GM21447 (cell line): Measurements from ENCODE around the gene TRAF2.

Source experiments
- ATAC-seq: cut with Tn5 transposase; IDR thresholded peaks from one replicate; pipeline ENCODE4 v1.9.1; 2021; ENCODE audit not compliant: unreplicated experiment

The TRAF2 gene

DNA sequence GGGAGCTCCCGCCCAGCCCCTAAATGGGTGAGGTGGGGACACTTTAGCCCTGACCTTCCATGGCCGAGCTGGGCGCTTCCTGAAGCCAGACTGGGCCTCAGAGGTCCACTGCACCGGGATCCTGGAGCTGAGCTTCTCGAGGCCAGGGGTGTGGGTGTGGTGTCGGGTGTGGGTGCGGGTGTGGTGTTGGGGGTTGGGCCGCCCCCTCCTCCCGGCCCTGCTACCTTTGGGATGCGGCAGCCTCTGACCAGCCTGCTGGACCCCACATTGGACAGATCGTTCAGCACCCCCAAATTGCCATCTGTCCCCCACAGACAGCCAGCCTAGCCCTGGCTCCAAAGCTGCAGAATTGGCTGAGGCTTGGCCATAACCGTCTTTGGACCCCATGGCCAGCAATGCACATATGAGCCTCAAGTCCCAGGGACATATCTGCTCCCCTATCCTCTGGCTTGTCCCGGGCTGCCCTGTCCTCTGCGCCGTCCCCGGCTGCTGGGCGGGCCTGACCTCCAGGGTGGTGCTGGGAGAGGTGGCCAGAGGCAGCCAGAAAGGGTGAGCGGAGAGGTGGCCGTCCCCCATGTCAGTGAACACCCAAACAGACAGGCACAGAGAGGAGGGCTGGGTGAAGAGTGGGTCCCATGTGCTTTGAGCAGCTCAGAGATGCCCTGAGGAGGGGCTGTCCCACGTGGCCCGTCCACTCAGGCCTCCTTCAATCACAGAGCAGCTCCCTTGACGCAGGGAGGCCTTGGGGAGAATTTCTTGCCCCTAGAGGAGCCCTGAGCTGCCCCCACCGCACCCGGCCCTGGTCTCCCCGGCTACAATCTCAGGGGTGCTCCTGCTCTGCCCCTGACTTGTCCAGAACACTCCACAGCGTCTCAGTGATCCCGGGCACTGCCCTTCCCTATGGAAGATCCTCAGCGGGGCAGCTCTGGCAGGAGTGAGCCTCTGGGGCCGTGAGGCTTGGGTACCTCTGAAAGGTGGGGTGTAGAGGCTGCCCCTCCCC lies 87.6 kb downstream of the TRAF2 start:
- no peak for ATAC-seq

DNA sequence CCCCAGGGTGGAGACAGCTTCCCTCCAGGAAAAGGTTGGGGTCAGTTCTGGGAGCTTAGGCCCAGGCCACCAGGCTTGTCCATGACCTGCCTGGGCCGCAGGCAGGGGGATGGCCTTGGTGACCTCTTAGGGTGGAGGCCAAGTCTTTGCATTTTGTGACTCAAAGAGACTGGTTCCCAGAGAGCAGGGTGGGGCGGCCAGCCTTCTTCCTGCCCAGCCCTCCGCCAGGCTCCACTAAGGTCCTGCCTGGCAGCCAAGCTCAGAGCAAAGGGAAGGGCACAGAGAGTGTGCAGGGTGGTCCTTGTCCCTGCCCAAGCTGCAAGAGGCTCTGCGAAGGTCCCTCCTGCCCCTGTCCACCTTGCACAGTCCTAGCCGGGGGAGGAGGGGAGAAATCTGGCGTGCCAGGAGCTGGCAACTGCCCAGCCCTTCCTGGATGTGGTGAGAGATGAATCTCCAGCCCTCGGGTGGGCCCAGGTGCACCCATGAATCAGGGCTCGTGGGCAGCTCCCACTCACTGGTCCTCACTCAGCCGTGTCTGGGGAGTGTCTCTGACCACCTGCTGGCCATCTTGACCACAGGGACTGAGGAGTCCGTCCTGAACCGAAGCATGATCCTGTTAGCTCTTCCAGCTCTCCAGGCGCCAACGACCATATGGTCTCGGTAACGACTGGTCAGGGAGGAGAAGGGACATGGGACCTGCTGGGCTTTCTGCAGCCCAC lies 88.7 kb downstream of the TRAF2 start:
- ATAC-seq: no peak

DNA sequence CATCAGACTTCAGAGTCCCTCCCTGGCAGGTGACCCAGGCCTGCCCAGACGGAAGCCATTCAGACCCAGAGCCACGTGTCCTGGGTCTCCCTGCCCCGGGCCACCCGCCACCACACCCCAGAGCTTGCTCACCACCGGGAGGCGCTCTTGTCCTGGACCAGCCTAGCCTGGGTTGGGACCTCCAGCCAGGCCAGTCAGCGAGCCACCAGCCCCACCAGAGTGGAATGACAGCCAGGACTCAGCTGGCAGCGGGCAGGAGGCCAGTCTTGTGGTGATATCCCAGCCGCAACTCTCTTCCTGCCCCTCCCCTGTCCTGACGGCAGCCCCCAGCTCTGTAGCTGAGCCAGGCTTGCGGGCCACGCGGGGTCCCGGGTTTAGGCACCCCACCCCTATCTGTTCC lies 89.3 kb downstream of the TRAF2 start:
- no peak for ATAC-seq
